ENCODE data around the gene ING1.
"Not testable (repeated sequence)": the region's sequence is repeated elsewhere in the genome, so short reads cannot be mapped to it uniquely, and the experiment has no call there.

- not testable (repeated sequence) for TF ChIP-seq CTCF (IDR thresholded peaks at IDR 0.05; ENCODE audit: low read length); EZH2 (IDR thresholded peaks at IDR 0.05; ENCODE audit: borderline replicate concordance, low read length)
Observed at GRCh38 chr13:110695774-110696173, 17.7 kb upstream of the ING1 start.

Data from OCI-LY1 (cell line).